ENCODE data around the gene ARFGAP1. TPM values are rescaled to one million over a fixed set of nuclear protein-coding genes. Genes with fewer than 3 reads are reported as not detected.

ARFGAP1 gene
- total RNA-seq, 1 donor: 85.5 TPM

DNA sequence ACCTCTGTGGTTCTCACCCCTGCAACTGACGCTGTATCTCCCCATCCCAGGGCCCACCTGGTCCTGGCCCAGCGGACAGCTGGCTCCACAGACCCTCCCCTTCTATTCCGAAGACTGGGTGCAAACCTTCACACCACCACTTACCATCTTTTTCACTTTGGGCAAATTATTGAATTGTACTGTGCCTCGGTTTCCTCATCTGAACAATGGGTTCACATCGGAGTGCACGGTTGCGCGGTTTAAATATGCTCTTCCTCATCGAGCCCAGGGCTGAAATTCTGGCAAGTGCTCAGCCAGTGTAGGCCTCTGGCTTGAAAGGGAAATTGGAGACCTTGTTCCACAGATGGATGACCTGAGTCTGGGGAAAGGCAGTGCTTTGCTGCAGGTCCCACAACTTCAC, 2.9 kb upstream of the ARFGAP1 start:
- TF ChIP-seq CTCF (IDR thresholded peaks at IDR 0.05; ENCODE audit: insufficient read depth, low read depth, low read length): no peak
- H3K4me3 ChIP-seq (ENCODE audit: low read depth, low read length): no peak overlapping the region
- no peak for DNase-seq (ENCODE audit: low read depth)

DNA sequence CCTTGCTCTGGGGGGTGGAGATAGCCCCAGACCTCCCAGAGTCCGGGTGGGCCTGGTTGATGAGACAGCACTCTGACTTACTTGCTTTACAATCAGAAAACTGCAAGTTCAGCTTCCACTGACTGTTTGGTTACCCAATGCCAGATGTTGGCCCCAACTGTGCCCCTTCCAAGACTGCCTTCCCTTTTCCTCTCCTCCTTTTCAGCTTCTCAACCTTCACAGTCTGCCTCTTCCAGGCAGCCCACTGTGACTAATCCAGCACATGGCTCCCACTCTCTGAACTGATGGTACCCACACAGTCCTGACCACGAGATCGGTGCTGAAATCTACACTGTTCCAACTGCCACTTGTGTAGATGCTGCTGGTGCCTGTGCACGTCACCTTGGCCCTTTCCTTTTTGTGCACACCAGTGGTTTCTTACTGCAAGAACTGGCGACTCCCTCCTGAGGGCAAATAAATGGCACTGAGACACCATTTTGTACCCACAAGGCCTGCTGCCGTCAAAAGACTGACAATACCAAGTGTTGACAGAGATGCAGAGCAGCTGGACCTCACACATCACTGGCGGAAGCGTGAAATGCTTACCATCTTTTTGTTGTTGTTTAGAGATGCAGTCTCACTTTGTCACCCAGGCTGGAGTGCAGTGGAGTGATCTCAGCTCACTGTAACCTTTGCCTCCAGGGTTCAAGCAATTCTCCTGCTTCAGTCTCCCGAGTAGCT, 1.8 kb upstream of the ARFGAP1 start:
- DNase-seq (ENCODE audit: low read depth): no peak
- no peak for TF ChIP-seq CTCF (IDR thresholded peaks at IDR 0.05; ENCODE audit: insufficient read depth, low read depth, low read length)
- no peak overlapping the region for H3K4me3 ChIP-seq (ENCODE audit: low read depth, low read length)

- H3K4me3 ChIP-seq (ENCODE audit: low read depth, low read length): peak overlapping the region; percentile 96
- DNase-seq (ENCODE audit: low read depth): no peak
- TF ChIP-seq CTCF (IDR thresholded peaks at IDR 0.05; ENCODE audit: insufficient read depth, low read depth, low read length): no peak
Observed at GRCh38 chr20:63273059-63273579, 506 bp downstream of the ARFGAP1 start.

DNA sequence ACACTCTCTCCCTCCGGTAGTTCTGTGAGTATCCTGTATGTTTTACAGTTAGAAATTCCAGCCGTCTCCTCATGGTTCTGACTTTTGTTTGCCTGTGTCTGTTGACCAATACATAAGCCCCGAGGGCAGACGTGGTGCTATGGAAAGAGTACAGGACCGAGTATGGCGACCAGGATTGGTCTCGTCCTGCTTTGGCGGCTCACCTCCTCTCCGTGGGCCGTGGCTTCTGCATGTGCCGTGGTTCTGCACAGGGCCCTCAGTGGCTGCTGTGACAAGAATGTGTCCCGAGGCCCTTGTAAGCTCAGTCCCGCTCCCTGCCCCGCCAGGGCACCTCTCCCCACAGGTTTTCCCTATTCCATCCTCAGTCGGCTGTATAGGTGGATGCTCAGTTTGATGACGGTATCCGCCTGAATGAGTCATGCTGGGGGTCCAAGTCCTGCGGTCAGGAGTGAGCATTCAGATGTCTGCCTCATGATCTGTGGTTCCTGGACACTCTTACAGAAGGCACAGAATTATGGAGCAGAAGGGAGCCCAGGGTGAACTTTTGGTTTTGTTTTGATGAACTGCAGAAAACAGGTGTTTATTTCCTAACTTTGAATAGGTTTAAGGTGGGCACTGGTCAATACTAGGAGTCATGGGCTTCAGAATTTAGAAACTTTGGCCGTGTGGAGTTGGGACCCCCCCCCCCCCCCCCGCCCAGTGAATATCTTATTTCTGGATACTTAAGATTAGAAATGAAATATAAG, 1.2 kb downstream of the ARFGAP1 start:
- peak; percentile 84 for DNase-seq (ENCODE audit: low read depth)
- no peak for TF ChIP-seq CTCF (IDR thresholded peaks at IDR 0.05; ENCODE audit: insufficient read depth, low read depth, low read length)
- peak overlapping the region; percentile 96 for H3K4me3 ChIP-seq (ENCODE audit: low read depth, low read length)

DNA sequence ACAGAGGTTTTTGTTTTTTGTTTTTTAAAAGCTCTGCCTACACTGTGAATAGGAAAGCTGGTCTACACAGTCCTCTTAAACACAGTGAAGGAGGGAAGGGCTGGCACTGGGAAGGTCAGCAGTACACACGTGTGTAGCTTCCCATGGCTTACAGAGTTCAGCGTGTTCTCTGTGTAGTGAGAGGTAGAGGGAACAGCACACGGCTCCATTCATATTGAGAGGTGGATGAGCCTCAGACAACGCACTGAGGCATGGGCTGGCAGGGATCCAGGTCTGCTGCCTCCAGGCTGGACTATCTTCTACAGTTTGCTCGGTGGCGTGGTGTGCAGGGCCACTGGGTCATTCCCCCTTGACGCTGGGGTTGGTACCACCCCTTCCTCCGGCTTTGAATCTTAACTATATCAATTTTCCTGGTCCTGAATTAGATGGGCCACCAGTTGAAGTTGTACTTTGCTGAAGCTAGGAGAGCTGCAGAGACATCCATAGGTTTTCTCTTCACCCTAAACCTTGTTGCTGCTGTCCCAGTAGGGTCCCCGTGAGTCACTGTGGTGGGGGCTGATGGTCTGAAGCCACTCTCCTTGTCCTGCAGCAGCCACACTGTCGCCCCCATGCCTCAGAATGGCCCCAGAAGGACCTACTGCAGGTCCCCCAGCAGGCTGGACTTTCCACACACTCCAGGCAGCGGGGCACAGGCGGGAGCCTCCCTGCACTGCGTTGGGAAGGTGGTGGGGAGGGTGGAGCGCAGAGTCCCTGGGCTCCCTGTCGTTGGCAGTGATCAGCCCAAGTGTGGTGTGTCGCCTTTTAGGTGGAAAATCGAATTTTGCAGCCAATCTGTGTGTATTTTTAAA, 2.0 kb downstream of the ARFGAP1 start:
- TF ChIP-seq CTCF (IDR thresholded peaks at IDR 0.05; ENCODE audit: insufficient read depth, low read depth, low read length): no peak
- DNase-seq (ENCODE audit: low read depth): no peak
- H3K4me3 ChIP-seq (ENCODE audit: low read depth, low read length): peak overlapping the region; percentile 7

GRCh38 chr20:63275825-63276224, 3.2 kb downstream of the ARFGAP1 start:
- H3K4me3 ChIP-seq (ENCODE audit: low read depth, low read length): no peak overlapping the region
- TF ChIP-seq CTCF (IDR thresholded peaks at IDR 0.05; ENCODE audit: insufficient read depth, low read depth, low read length): no peak
- no peak for DNase-seq (ENCODE audit: low read depth)
